Head of caudate nucleus (tissue), 42 donors: ENCODE data around the gene TNRC6B.
A peak's percentile ranks its signal among the peaks of the same experiment; 100 is the strongest.
"Not testable (repeated sequence)": the region's sequence is repeated elsewhere in the genome, so short reads cannot be mapped to it uniquely, and the experiment has no call there.

Experiments used
- DNase-seq, 42 donors: peaks; one replicate each; pipeline versions ENCODE4 v3.0.0 to v3.0.0-alpha.2; 2020 to 2021; ENCODE audit warnings: mixed read lengths in 7 of 42
- intact Hi-C: fragments of 100-400 bp; cut with DNase I; formaldehyde crosslinking; loops from one replicate; pipeline ENCODE4 v1.15.0; 2022

Gene TNRC6B

GRCh38 chr22:40177738-40178416 is at the start of gene TNRC6B:
TNRC6B (plus strand) TSS chr22:40177925; CDS start chr22:40178136, 211 bp downstream.
- DNase-seq: peak in 41 of 42 donors; percentile 58 to 97 (median 85)
- intact Hi-C loops: loop anchor here (5.0 kb wide), 2 partner anchors 131 to 169 kb away; partner anchors contain the start of gene ADSL

- DNase-seq: no peak
- intact Hi-C loops: no loop called here
Measured at GRCh38 chr22:40128989-40129388, 48.7 kb upstream of the TNRC6B start.

- no peak for DNase-seq
Measured at GRCh38 chr22:40137132-40137531, 40.6 kb upstream of the TNRC6B start.

GRCh38 chr22:40138866-40139265 is 38.9 kb upstream of the TNRC6B start:
- DNase-seq: no peak
- intact Hi-C loops: no loop called here

More at GRCh38 chr22:40137132-40137531, 40.6 kb upstream of the TNRC6B start:
- intact Hi-C loops: no loop called here

GRCh38 chr22:40147388-40148176 is 30.1 kb upstream of the TNRC6B start:
- DNase-seq: no peak
- intact Hi-C loops: no loop called here

GRCh38 chr22:40153192-40153591 is 24.5 kb upstream of the TNRC6B start:
- no peak for DNase-seq
- intact Hi-C loops: no loop called here

- DNase-seq: no peak
- intact Hi-C loops: no loop called here
Measured at GRCh38 chr22:40153705-40154104, 24.0 kb upstream of the TNRC6B start.

- intact Hi-C loops: no loop called here
- DNase-seq: no peak
Measured at GRCh38 chr22:40156001-40156516, 21.7 kb upstream of the TNRC6B start.

- DNase-seq, intact Hi-C loops: not testable (repeated sequence)
Measured at GRCh38 chr22:40156682-40157081, 21.0 kb upstream of the TNRC6B start.

GRCh38 chr22:40157330-40157945 is 20.3 kb upstream of the TNRC6B start:
- no peak for DNase-seq

GRCh38 chr22:40161194-40161593 is 16.5 kb upstream of the TNRC6B start:
- intact Hi-C loops: no loop called here
- no peak for DNase-seq

More at GRCh38 chr22:40157330-40157945, 20.3 kb upstream of the TNRC6B start:
- intact Hi-C loops: no loop called here

GRCh38 chr22:40165537-40165936 is 12.2 kb upstream of the TNRC6B start:
- intact Hi-C loops, DNase-seq: not testable (repeated sequence)

GRCh38 chr22:40175611-40176244 is 2.0 kb upstream of the TNRC6B start:
- DNase-seq: peak in 5 of 42 donors; percentile 11 to 46 (median 17)
- intact Hi-C loops: loop anchor here (5.0 kb wide), 2 partner anchors 128 to 172 kb away; partner anchors contain the start of gene ADSL

- DNase-seq: peak in 39 of 42 donors; percentile 20 to 83 (median 51)
- intact Hi-C loops: loop anchor here (5.0 kb wide), 2 partner anchors 130 to 170 kb away; partner anchors contain the start of gene ADSL
Measured at GRCh38 chr22:40176921-40177737, 596 bp upstream of the TNRC6B start.

- peak in 38 of 42 donors; percentile 19 to 76 (median 50) for DNase-seq
- intact Hi-C loops: loop anchor here (5.0 kb wide), 2 partner anchors 131 to 169 kb away; partner anchors contain the start of gene ADSL
Measured at GRCh38 chr22:40178417-40179409, 988 bp downstream of the TNRC6B start.

GRCh38 chr22:40179526-40179925 is 1.8 kb downstream of the TNRC6B start:
- intact Hi-C loops: loop anchor here (5.0 kb wide), 2 partner anchors 132 to 168 kb away; partner anchors contain the start of gene ADSL
- peak in 1 of 42 donors; percentile 30 for DNase-seq

- intact Hi-C loops: no loop called here
Measured at GRCh38 chr22:40180403-40180802, 2.7 kb downstream of the TNRC6B start.

More at GRCh38 chr22:40180403-40180802, 2.7 kb downstream of the TNRC6B start:
- peak in 1 of 42 donors; percentile 39 for DNase-seq
